Measurements from ENCODE around the gene CAMK1D. TPM values are rescaled to one million over a fixed set of nuclear protein-coding genes. Genes with fewer than 3 reads are reported as not detected.

The CAMK1D gene
- total RNA-seq, 6 experiments from 2014 or later, result 0.34 to 1.4 (median 0.43) TPM

DNA sequence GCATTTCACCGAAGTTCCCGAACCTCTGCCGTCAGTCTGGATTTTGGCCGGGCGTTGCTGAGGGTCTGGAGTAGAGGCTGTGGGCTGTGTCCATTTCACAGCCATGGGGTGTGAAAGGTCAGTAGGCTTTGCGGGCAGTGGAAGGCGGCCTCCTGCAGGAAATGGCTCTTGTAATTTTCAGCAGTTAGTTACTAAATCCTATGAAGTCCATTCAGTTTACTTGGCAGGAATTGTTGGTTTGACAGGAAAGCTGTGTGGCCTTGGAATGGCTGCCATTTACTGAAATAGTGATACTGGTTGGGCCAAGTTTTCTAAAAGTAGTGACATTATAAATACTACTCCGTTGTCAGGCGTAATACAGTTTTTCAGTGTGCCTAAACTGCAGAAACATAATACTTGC is 348.4 kb downstream of the CAMK1D start:
- Mint-ChIP-seq H3K4me1 (ENCODE audit: low read depth) (peaks cover 24% of the 10 kb centered on the region), H3K9me3 (no peaks in the 10 kb centered on the region), H3K27ac (no peak overlapping the region), H3K4me3 (no peak overlapping the region), H3K36me3 (ENCODE audit: low read depth) (peaks cover 12% of the 10 kb centered on the region), H3K27me3 (ENCODE audit: insufficient read depth) (no peaks in the 10 kb centered on the region)
- TF ChIP-seq, protein P1, sequence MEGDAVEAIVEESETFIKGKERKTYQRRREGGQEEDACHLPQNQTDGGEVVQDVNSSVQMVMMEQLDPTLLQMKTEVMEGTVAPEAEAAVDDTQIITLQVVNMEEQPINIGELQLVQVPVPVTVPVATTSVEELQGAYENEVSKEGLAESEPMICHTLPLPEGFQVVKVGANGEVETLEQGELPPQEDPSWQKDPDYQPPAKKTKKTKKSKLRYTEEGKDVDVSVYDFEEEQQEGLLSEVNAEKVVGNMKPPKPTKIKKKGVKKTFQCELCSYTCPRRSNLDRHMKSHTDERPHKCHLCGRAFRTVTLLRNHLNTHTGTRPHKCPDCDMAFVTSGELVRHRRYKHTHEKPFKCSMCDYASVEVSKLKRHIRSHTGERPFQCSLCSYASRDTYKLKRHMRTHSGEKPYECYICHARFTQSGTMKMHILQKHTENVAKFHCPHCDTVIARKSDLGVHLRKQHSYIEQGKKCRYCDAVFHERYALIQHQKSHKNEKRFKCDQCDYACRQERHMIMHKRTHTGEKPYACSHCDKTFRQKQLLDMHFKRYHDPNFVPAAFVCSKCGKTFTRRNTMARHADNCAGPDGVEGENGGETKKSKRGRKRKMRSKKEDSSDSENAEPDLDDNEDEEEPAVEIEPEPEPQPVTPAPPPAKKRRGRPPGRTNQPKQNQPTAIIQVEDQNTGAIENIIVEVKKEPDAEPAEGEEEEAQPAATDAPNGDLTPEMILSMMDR (IDR thresholded peaks at IDR 0.05), result no peak
- no peak for DNase-seq

DNA sequence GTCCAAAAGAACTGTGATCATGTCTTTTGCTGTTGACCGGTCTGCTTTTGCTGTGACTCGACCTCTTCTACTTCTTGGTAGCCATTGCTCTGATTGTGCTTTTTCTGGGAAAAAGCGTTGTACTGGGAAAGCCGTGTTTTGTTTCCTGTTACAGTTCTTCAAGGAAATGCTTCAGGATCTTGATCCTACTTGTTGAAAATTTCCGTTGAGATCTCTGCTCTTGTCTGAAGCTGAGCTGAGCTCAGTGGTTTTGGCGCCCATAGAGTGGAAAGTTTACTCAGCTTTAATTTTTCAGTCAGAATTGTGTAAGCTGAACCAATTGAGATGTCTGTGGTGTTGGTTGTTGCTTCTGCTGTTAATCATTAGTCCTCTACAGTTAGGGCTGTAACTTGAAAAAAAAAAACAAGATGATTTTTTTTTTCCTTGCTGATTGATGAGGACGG is 349.9 kb downstream of the CAMK1D start:
- Mint-ChIP-seq H3K4me1 (ENCODE audit: low read depth) (peaks cover 39% of the 10 kb centered on the region), H3K36me3 (ENCODE audit: low read depth) (peaks cover 12% of the 10 kb centered on the region), H3K27ac (no peak overlapping the region), H3K9me3 (no peaks in the 10 kb centered on the region), H3K27me3 (ENCODE audit: insufficient read depth) (no peaks in the 10 kb centered on the region), H3K4me3 (no peak overlapping the region)
- no peak for DNase-seq
- TF ChIP-seq, protein P1 (IDR thresholded peaks at IDR 0.05), result no peak

DNA sequence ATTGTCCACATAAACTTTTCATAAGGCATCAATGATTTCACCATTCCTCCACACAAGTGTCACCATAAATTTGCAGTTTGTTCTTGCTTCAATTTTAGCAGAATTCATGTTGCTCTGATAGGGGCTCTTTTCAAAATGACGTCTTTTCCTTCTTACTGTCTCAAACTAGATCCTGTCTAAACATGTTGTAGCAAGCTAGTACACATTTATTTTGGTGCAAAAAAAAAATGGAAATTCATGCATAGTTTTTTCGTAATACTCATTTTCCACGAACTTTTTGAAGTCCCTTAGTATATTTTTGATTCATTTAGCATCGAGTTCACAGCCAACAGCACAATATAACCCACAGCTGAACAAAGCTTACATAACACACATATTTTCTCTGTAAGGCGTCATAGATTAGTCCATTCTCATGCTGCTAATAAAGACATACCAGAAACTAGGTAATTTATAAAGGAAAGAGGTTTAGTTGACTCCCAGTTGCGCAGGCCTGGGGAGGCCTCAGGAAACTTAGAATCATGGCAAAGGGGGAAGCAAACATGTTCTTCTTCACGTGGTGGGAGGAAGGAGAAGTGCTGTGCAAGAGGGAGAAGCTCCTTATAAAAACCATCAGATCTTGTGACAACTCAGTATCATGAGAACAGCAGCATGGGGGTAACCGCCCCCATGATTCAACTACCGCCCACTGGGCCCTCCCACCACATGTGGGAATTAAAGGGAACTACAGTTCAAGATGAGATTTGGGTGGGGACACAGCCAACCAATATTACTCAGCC is 350.6 kb downstream of the CAMK1D start:
- DNase-seq, result no peak
- peaks cover 46% of the 10 kb centered on the region for H3K4me1 Mint-ChIP-seq (ENCODE audit: low read depth)
- no peaks in the 10 kb centered on the region for H3K27me3 Mint-ChIP-seq (ENCODE audit: insufficient read depth)
- H3K4me3 Mint-ChIP-seq, result no peak overlapping the region
- H3K27ac Mint-ChIP-seq, result no peak overlapping the region
- TF ChIP-seq, protein P1 (IDR thresholded peaks at IDR 0.05), result no peak
- H3K36me3 Mint-ChIP-seq (ENCODE audit: low read depth), result peaks cover 12% of the 10 kb centered on the region
- H3K9me3 Mint-ChIP-seq, result no peaks in the 10 kb centered on the region

DNA sequence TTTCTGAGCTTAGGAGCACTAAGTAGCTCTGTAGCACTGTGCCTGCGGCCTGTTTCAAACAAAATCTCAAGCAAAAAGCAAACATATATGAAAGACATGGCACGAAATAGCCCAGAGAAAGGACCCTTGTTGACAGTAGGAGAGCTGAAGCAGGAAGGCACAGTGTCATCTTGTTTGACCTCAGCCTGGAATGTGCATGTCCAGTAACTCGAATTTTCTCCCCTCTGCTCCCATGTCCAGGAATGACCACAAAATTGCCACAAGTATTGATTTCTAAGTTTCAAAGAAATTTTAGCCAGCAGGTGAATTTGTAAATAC is 351.2 kb downstream of the CAMK1D start:
- TF ChIP-seq, protein P1 (IDR thresholded peaks at IDR 0.05), result no peak
- Mint-ChIP-seq H3K4me1 (ENCODE audit: low read depth) (peaks cover 50% of the 10 kb centered on the region), H3K36me3 (ENCODE audit: low read depth) (peaks cover 12% of the 10 kb centered on the region), H3K27ac (no peak overlapping the region), H3K27me3 (ENCODE audit: insufficient read depth) (no peaks in the 10 kb centered on the region), H3K9me3 (no peaks in the 10 kb centered on the region), H3K4me3 (no peak overlapping the region)
- DNase-seq, result no peak

DNA sequence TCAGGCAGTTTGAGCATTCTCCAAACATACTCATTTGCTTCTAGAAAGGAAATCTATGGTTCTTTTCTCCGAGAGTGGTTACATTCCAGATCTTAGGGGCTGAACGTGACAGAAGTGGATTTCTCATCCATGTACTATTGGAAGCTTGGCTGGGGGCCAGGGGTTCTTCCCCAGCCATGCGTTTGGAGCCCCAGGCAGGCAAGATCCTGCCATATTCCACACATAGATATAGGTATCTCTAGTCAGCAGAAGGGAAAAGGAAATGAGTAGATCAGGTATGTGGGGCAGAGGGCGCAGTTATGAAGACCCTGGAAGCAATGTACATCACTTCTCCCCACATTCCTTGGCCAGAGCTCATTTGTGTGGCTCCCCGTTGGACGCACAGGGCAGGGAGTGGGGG is 352.3 kb downstream of the CAMK1D start:
- Mint-ChIP-seq H3K36me3 (ENCODE audit: low read depth) (peaks cover 12% of the 10 kb centered on the region), H3K9me3 (no peaks in the 10 kb centered on the region), H3K27ac (no peak overlapping the region; the same call in 1 of the 2 replicates), H3K4me3 (no peak overlapping the region), H3K4me1 (ENCODE audit: low read depth) (peaks cover 62% of the 10 kb centered on the region), H3K27me3 (ENCODE audit: insufficient read depth) (no peaks in the 10 kb centered on the region)
- TF ChIP-seq, protein P1 (IDR thresholded peaks at IDR 0.05), result no peak
- DNase-seq, result peak; percentile 12
